C1 segment of cervical spinal cord (tissue), 14 donors: ENCODE data around the gene PHC2.

ENCODE experiments used
- DNase-seq, 14 donors: peaks; one replicate each; lab custom pipeline; 2025; lab: John Stamatoyannopoulos, UW

The PHC2 gene

GRCh38 chr1:33454646-33455282 is 23.9 kb upstream of the PHC2 start:
- DNase-seq = no peak

- DNase-seq = no peak
These were observed 15.7 kb upstream of the PHC2 start for GRCh38 chr1:33446590-33446989.

- DNase-seq = no peak
These were observed 14.2 kb upstream of the PHC2 start for GRCh38 chr1:33445108-33445507.

GRCh38 chr1:33443705-33444180 is 12.8 kb upstream of the PHC2 start:
- DNase-seq = no peak

- DNase-seq = no peak
These were observed 12.3 kb upstream of the PHC2 start for GRCh38 chr1:33443080-33443704.

- no peak for DNase-seq
These were observed 11.2 kb upstream of the PHC2 start for GRCh38 chr1:33442141-33442540.

- DNase-seq = no peak
These were observed 10.3 kb upstream of the PHC2 start for GRCh38 chr1:33441088-33441745.

GRCh38 chr1:33439662-33440061 is 8.8 kb upstream of the PHC2 start:
- DNase-seq = no peak

GRCh38 chr1:33438364-33439160 is 7.7 kb upstream of the PHC2 start:
- DNase-seq = no peak

- DNase-seq = no peak
These were observed 5.8 kb upstream of the PHC2 start for GRCh38 chr1:33436557-33437285.

GRCh38 chr1:33435096-33435820 is 4.4 kb upstream of the PHC2 start:
- no peak for DNase-seq

- DNase-seq = no peak
These were observed 3.5 kb upstream of the PHC2 start for GRCh38 chr1:33434363-33434750.

GRCh38 chr1:33433509-33434362 is 2.8 kb upstream of the PHC2 start:
- peak in 6 of 14 donors; percentile 11 to 51 (median 33) for DNase-seq

GRCh38 chr1:33429856-33430691 is 821 bp downstream of the PHC2 start:
- DNase-seq = peak in 6 of 14 donors; percentile 48 to 78 (median 56)

- DNase-seq = no peak
These were observed 1.6 kb downstream of the PHC2 start for GRCh38 chr1:33429332-33429731.

- no peak for DNase-seq
These were observed 2.2 kb downstream of the PHC2 start for GRCh38 chr1:33428661-33429060.

GRCh38 chr1:33426916-33427315 is 4.0 kb downstream of the PHC2 start:
- DNase-seq = no peak

- DNase-seq = no peak
These were observed 5.0 kb downstream of the PHC2 start for GRCh38 chr1:33425900-33426299.

GRCh38 chr1:33424610-33425009 is 6.3 kb downstream of the PHC2 start:
- no peak for DNase-seq
